PC-9 (cell line): Measurements from ENCODE around the gene ASTN2. TPM values are rescaled to one million over a fixed set of nuclear protein-coding genes. Genes with fewer than 3 reads are reported as not detected.

Experiments
- BruUV-seq: library from RNA; stranded (reverse); fragments of 400-500 nt; replicated peaks from 2 replicates; lab custom pipeline; 2021; lab: Mats Ljungman, UMichigan
- CTCF ChIA-PET: fragments of 300-600 bp; sonication (Branson Sonifier 250); formaldehyde crosslinking; loops from one replicate; lab custom pipeline; 2022; ENCODE audit warnings: antibody characterized with exemption; lab: Charles Lee
- POLR2A ChIA-PET: fragments of 300-600 bp; sonication (Branson Sonifier 250); formaldehyde crosslinking; loops from one replicate; lab custom pipeline; 2022; ENCODE audit warnings: antibody characterized with exemption; ENCODE audit not compliant: unreplicated experiment; lab: Charles Lee
- DNase-seq, 2 experiments: peaks; one replicate each; pipeline versions ENCODE4 v3.0.0 to v3.0.0-alpha.2; 2015 to 2022; ENCODE audit warnings: mixed read lengths in 1 of 2
- H2AFZ ChIP-seq: fragments of 200-600 bp; sonication (generic); 2 replicates; pipeline ENCODE4 v1.8.1; 2017; ENCODE audit warnings: antibody characterized with exemption
- H3F3A ChIP-seq: fragments of 200-600 bp; sonication (generic); 2 replicates; pipeline ENCODE4 v1.8.1; 2017; ENCODE audit warnings: antibody characterized with exemption, mild to moderate bottlenecking, low read depth; ENCODE audit not compliant: insufficient read depth
- H3K27ac ChIP-seq: fragments of 200-600 bp; sonication (generic); 2 replicates; pipeline ENCODE4 v1.6.1; 2016; ENCODE audit warnings: mixed run types
- H3K27me3 ChIP-seq: fragments of 200-600 bp; sonication (generic); 2 replicates; pipeline ENCODE4 v1.6.1; 2016; ENCODE audit warnings: low read depth, mixed run types; ENCODE audit not compliant: insufficient read depth
- H3K36me3 ChIP-seq: fragments of 200-600 bp; sonication (generic); 2 replicates; pipeline ENCODE4 v1.6.1; 2016; ENCODE audit warnings: low read depth, mixed run types
- H3K4me1 ChIP-seq: fragments of 200-600 bp; sonication (generic); replicated peaks from 2 replicates; pipeline ENCODE4 v1.6.1; 2016; ENCODE audit warnings: mixed run types; ENCODE audit not compliant: insufficient read depth
- H3K4me2 ChIP-seq: fragments of 200-600 bp; sonication (generic); 2 replicates; pipeline ENCODE4 v1.6.1; 2017; ENCODE audit warnings: mixed run types
- H3K4me3 ChIP-seq: fragments of 200-600 bp; sonication (generic); 2 replicates; pipeline ENCODE4 v1.6.1; 2016; ENCODE audit warnings: mixed run types
- H3K79me2 ChIP-seq: fragments of 200-600 bp; sonication (generic); 2 replicates; pipeline ENCODE4 v1.6.1; 2017; ENCODE audit warnings: low read depth, mixed run types
- H3K9me2 ChIP-seq: fragments of 200-600 bp; sonication (generic); 2 replicates; pipeline ENCODE4 v1.8.1; 2017; ENCODE audit warnings: mild to moderate bottlenecking; ENCODE audit not compliant: insufficient read depth
- H3K9me3 ChIP-seq: fragments of 200-600 bp; sonication (generic); 2 replicates; pipeline ENCODE4 v1.8.1; 2016; ENCODE audit warnings: low read depth; ENCODE audit not compliant: insufficient read depth
- H4K20me1 ChIP-seq: fragments of 200-600 bp; sonication (generic); 2 replicates; pipeline ENCODE4 v1.8.1; 2017; ENCODE audit not compliant: insufficient read depth
- CTCF ChIP-seq: fragments of 200-600 bp; sonication (generic); conservative IDR thresholded peaks from 2 replicates; pipeline ENCODE4 v1.6.1; 2017; ENCODE audit warnings: mixed run types, antibody characterized with exemption, mild to moderate bottlenecking, moderate library complexity
- EZH2 ChIP-seq: fragments of 200-600 bp; sonication (generic); IDR thresholded peaks from 2 replicates; pipeline ENCODE4 v1.8.0; 2017; ENCODE audit warnings: antibody characterized with exemption, low read depth
- intact Hi-C: fragments of 100-400 bp; cut with micrococcal nuclease; formaldehyde crosslinking; loops from one replicate; pipeline ENCODE4 v1.10.0; 2022; ENCODE audit not compliant: unreplicated experiment
- total RNA-seq: library from RNA; stranded (reverse); gene quantifications from 2 replicates; pipeline ENCODE4 v1.2.3, GENCODE V29; 2021

The ASTN2 gene
- total RNA-seq, 1 experiment from 2014 or later, result 6.2 TPM

- no peak overlapping the region for H3K4me3 ChIP-seq
- H3K4me2 ChIP-seq, result no peak overlapping the region
- H3K36me3 ChIP-seq, result no peaks in the 10 kb centered on the region
- H2AFZ ChIP-seq, result no peak overlapping the region
- no peaks in the 10 kb centered on the region for H4K20me1 ChIP-seq
- BruUV-seq, result no TSS peak
- no peaks in the 10 kb centered on the region for H3K27me3 ChIP-seq
- no peaks in the 10 kb centered on the region for H3K9me3 ChIP-seq
- no peak overlapping the region for H3K27ac ChIP-seq
- TF ChIP-seq CTCF (no peak), EZH2 (no peak)
- no peaks in the 10 kb centered on the region for H3K79me2 ChIP-seq
- POLR2A ChIA-PET, result no interaction called here
- H3F3A ChIP-seq, result no peaks in the 10 kb centered on the region
- no peak for DNase-seq
- CTCF ChIA-PET, result no interaction called here
- intact Hi-C loops, result no loop called here
- no peaks in the 10 kb centered on the region for H3K9me2 ChIP-seq
- no peaks in the 10 kb centered on the region for H3K4me1 ChIP-seq
Observed at GRCh38 chr9:116468369-116468768, 946.5 kb downstream of the ASTN2 start.

DNA sequence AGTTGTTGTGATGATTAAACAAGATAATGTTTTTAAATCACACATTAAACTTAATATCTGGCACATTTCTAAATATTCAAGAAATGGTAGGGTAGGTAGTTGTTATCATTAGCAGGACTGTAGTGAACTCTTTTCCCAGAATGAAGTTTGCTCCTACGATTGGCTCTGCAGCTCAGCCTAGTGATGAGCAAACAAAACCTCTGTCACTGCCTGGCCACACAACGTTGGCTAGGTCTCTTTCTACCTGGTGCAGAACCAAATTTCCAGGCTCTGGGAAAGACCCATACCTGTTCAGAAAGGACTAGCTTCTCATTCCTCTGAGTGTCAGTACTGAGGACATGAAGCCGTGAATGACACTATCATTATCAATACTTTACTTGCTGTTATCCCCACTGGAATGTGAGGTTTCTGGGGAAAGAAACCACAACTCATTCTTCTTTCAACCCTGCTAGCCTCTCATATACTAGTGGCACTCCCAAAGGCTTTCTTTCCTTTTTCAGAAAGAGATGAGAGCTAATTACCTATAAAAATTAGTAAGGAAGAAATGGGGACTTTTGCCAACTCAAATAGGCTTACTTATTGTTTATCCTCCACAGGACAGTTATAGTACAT lies 947.0 kb downstream of the ASTN2 start:
- Histone ChIP-seq H3K27me3 (no peaks in the 10 kb centered on the region), H4K20me1 (no peaks in the 10 kb centered on the region), H3K4me1 (no peaks in the 10 kb centered on the region), H3K9me2 (no peaks in the 10 kb centered on the region), H3K36me3 (no peaks in the 10 kb centered on the region), H3K4me2 (no peak overlapping the region), H3K4me3 (no peak overlapping the region), H3K9me3 (no peaks in the 10 kb centered on the region), H3K27ac (no peak overlapping the region), H2AFZ (no peak overlapping the region), H3F3A (no peaks in the 10 kb centered on the region), H3K79me2 (no peaks in the 10 kb centered on the region)
- no peak for DNase-seq
- ChIA-PET CTCF (no interaction called here), POLR2A (no interaction called here)
- intact Hi-C loops, result no loop called here
- TF ChIP-seq CTCF (no peak), EZH2 (no peak)
- no TSS peak for BruUV-seq

DNA sequence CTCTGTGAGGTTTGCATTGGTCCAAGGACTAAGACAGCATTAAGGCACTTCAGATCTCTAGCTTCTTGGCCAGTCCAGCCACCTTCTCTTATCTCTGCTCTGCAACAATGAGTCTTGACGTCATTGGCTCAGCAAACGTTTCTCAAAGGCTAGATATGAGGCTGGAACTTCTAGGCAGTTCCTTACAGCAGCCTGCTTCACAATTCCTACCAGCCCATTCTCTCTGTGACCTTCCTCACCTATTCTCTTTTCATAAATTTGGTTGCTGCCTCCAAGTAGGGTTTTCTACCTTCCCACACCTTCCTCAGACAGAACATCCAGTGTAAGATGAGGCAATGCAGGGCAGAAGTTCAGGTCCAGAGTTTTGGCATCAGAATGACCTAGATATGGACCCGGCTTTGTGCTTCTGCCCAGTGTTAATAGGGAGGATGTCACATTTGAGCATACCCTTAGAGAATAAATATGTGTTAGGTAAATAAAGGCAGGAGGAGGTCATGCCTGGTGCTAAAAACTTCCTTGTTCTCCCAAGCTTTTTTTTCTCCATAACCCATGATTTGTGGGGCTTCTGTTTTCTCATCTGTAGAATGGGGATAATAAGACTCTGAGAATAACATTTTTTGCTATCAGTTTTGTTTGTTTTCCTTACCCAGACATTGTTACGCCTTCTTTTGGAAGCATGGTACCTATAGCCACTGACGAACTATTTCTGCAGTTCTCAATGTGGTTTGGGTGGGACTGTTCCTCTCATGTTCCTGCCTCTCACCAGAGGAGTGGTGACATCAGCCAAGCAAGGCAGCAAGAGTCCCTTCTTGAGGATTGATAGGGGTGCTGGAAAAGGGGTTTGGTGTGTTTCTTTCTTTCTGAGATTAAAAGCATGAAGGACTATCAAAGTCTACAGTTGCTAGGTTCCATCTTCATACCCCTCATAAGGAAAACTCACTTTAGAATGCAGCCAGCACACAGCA lies 948.3 kb downstream of the ASTN2 start:
- BruUV-seq, result no TSS peak
- H3K79me2 ChIP-seq, result no peaks in the 10 kb centered on the region
- H2AFZ ChIP-seq, result no peak overlapping the region
- DNase-seq, result no peak
- intact Hi-C loops, result no loop called here
- no peak overlapping the region for H3K27ac ChIP-seq
- H3K4me1 ChIP-seq, result no peaks in the 10 kb centered on the region
- no peaks in the 10 kb centered on the region for H3K9me2 ChIP-seq
- ChIA-PET CTCF (no interaction called here), POLR2A (interaction anchor here (0.6 kb wide), 1 partner anchor 21 kb away, joined by 3 read pairs; no protein-coding TSS in a partner anchor)
- H4K20me1 ChIP-seq, result no peaks in the 10 kb centered on the region
- no peaks in the 10 kb centered on the region for H3F3A ChIP-seq
- no peaks in the 10 kb centered on the region for H3K9me3 ChIP-seq
- H3K4me2 ChIP-seq, result no peak overlapping the region
- H3K36me3 ChIP-seq, result no peaks in the 10 kb centered on the region
- no peak overlapping the region for H3K4me3 ChIP-seq
- no peaks in the 10 kb centered on the region for H3K27me3 ChIP-seq
- no peak for TF ChIP-seq EZH2
